Measurements from ENCODE around the gene GPR35. TPM values are rescaled to one million over a fixed set of nuclear protein-coding genes. Genes with fewer than 3 reads are reported as not detected.

Gene GPR35
- total RNA-seq, 1 experiment from 2014 or later: 0.22 TPM

DNA sequence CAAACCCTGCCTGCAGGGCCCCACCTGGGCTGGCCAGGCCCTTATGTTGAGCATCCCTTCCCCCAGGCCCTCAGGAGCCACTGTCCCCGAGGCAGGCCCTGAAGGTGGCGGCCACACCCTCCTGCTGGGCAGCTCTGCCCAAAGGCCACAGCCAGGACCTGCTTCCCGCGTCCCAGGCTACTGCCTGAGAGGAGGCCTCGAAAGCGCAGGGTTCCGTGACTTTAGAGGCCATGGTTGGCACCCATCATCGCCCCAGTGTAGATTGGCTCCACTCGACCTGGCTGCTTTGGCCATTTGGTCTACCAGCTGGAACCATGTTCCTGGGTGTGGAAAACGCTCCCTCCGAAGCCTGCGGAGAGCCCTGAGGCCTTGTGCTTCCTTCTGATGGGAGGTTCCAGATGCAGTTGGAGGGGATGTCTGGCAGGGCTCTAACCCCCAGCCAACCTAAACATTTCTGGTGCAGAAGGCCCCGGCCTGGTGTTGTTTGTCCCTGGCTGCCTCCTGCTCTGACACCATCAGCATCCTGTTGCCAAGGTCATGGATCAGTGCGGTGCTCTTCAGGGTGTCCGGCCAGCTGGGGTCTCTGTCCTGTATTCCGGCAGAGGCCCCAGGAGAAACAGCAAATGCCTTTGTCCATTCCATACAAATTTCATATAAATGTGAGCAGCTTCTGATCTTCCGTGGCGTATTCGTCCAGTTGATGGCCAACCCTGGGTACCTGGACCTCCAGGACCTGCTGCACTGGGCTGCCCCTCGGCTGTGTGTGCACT is 24.0 kb upstream of the GPR35 start (continued):
- TF ChIP-seq, protein P1, sequence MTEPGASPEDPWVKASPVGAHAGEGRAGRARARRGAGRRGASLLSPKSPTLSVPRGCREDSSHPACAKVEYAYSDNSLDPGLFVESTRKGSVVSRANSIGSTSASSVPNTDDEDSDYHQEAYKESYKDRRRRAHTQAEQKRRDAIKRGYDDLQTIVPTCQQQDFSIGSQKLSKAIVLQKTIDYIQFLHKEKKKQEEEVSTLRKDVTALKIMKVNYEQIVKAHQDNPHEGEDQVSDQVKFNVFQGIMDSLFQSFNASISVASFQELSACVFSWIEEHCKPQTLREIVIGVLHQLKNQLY (CRISPR knock-in tag; IDR thresholded peaks at IDR 0.05): no peak
- TF ChIP-seq CTCF (IDR thresholded peaks at IDR 0.05): no peak
- no peak for TF ChIP-seq TEAD4 (CRISPR knock-in tag; IDR thresholded peaks at IDR 0.05)

DNA sequence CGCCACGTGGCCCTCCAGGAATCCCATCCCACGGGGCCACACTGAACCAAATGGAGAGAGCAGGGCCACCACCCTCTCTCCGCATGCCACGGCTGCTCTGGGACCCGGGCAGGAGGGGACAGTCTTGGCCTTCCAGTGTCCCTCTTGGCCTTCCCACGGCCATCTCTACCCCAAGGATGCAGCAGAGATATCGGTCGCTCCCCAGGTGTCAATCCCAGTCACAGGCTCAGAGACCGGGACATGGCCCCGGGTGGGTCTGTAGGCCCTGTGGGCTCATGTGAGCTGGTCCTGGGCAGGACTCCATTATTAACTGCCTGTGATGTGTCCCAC is 23.5 kb upstream of the GPR35 start:
- ChIA-PET POLR2A (no interaction called here), CTCF (interaction anchor here (1.9 kb wide), 1 partner anchor 22 kb away, joined by 4 read pairs; no protein-coding TSS in a partner anchor)
- ATAC-seq: no peak
- H3K4me1 Mint-ChIP-seq: no peaks in the 10 kb centered on the region
- no peak overlapping the region for H3K4me3 Mint-ChIP-seq
- no peak overlapping the region for H3K27ac Mint-ChIP-seq
- no peaks in the 10 kb centered on the region for H3K9me3 Mint-ChIP-seq
- H3K36me3 Mint-ChIP-seq: no peaks in the 10 kb centered on the region
- DNase-seq (ENCODE audit: low spot score): no peak
- TF ChIP-seq JUN (CRISPR knock-in tag; IDR thresholded peaks at IDR 0.05): no peak
- no peaks in the 10 kb centered on the region; the same call in 1 of the 2 replicates for H3K27me3 Mint-ChIP-seq (ENCODE audit: low read depth)

- no peak for DNase-seq (ENCODE audit: low spot score)
- CTCF ChIA-PET: interaction anchor here (1.3 to 1.9 kb wide), 2 partner anchors 23 to 38 kb away, joined by 3 to 4 read pairs; no protein-coding TSS in a partner anchor
- no peaks in the 10 kb centered on the region for H3K9me3 Mint-ChIP-seq
- no peak overlapping the region for H3K4me3 Mint-ChIP-seq
- H3K36me3 Mint-ChIP-seq: no peaks in the 10 kb centered on the region
- no peak for ATAC-seq
- no peaks in the 10 kb centered on the region for H3K4me1 Mint-ChIP-seq
- H3K27ac Mint-ChIP-seq: no peak overlapping the region
- no peaks in the 10 kb centered on the region; the same call in 1 of the 2 replicates for H3K27me3 Mint-ChIP-seq (ENCODE audit: low read depth)
- POLR2A ChIA-PET: no interaction called here
- TF ChIP-seq, protein P2, sequence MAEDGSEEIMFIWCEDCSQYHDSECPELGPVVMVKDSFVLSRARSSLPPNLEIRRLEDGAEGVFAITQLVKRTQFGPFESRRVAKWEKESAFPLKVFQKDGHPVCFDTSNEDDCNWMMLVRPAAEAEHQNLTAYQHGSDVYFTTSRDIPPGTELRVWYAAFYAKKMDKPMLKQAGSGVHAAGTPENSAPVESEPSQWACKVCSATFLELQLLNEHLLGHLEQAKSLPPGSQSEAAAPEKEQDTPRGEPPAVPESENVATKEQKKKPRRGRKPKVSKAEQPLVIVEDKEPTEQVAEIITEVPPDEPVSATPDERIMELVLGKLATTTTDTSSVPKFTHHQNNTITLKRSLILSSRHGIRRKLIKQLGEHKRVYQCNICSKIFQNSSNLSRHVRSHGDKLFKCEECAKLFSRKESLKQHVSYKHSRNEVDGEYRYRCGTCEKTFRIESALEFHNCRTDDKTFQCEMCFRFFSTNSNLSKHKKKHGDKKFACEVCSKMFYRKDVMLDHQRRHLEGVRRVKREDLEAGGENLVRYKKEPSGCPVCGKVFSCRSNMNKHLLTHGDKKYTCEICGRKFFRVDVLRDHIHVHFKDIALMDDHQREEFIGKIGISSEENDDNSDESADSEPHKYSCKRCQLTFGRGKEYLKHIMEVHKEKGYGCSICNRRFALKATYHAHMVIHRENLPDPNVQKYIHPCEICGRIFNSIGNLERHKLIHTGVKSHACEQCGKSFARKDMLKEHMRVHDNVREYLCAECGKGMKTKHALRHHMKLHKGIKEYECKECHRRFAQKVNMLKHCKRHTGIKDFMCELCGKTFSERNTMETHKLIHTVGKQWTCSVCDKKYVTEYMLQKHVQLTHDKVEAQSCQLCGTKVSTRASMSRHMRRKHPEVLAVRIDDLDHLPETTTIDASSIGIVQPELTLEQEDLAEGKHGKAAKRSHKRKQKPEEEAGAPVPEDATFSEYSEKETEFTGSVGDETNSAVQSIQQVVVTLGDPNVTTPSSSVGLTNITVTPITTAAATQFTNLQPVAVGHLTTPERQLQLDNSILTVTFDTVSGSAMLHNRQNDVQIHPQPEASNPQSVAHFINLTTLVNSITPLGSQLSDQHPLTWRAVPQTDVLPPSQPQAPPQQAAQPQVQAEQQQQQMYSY (CRISPR knock-in tag; IDR thresholded peaks at IDR 0.05): no peak
- TF ChIP-seq SMAD4 (CRISPR knock-in tag; IDR thresholded peaks at IDR 0.05): no peak
- TF ChIP-seq ZNF121 (CRISPR knock-in tag; IDR thresholded peaks at IDR 0.05): no peak
- no peak for TF ChIP-seq FOXP1 (CRISPR knock-in tag; IDR thresholded peaks at IDR 0.05; ENCODE audit: borderline replicate concordance)
- TF ChIP-seq RORB (CRISPR knock-in tag; IDR thresholded peaks at IDR 0.05): no peak
- TF ChIP-seq GABPB1 (CRISPR knock-in tag; IDR thresholded peaks at IDR 0.05): no peak
- TF ChIP-seq ZNF232 (CRISPR knock-in tag; IDR thresholded peaks at IDR 0.05): no peak
- no peak for TF ChIP-seq ATF3 (CRISPR knock-in tag; conservative IDR thresholded peaks at IDR 0.05)
- TF ChIP-seq, protein P3, sequence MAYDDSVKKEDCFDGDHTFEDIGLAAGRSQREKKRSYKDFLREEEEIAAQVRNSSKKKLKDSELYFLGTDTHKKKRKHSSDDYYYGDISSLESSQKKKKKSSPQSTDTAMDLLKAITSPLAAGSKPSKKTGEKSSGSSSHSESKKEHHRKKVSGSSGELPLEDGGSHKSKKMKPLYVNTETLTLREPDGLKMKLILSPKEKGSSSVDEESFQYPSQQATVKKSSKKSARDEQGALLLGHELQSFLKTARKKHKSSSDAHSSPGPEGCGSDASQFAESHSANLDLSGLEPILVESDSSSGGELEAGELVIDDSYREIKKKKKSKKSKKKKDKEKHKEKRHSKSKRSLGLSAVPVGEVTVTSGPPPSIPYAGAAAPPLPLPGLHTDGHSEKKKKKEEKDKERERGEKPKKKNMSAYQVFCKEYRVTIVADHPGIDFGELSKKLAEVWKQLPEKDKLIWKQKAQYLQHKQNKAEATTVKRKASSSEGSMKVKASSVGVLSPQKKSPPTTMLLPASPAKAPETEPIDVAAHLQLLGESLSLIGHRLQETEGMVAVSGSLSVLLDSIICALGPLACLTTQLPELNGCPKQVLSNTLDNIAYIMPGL (CRISPR knock-in tag; IDR thresholded peaks at IDR 0.05): no peak
- TF ChIP-seq, protein P4, sequence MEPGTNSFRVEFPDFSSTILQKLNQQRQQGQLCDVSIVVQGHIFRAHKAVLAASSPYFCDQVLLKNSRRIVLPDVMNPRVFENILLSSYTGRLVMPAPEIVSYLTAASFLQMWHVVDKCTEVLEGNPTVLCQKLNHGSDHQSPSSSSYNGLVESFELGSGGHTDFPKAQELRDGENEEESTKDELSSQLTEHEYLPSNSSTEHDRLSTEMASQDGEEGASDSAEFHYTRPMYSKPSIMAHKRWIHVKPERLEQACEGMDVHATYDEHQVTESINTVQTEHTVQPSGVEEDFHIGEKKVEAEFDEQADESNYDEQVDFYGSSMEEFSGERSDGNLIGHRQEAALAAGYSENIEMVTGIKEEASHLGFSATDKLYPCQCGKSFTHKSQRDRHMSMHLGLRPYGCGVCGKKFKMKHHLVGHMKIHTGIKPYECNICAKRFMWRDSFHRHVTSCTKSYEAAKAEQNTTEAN (CRISPR knock-in tag; IDR thresholded peaks at IDR 0.05): no peak
- TF ChIP-seq, protein P5, sequence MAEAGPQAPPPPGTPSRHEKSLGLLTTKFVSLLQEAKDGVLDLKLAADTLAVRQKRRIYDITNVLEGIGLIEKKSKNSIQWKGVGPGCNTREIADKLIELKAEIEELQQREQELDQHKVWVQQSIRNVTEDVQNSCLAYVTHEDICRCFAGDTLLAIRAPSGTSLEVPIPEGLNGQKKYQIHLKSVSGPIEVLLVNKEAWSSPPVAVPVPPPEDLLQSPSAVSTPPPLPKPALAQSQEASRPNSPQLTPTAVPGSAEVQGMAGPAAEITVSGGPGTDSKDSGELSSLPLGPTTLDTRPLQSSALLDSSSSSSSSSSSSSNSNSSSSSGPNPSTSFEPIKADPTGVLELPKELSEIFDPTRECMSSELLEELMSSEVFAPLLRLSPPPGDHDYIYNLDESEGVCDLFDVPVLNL (CRISPR knock-in tag; IDR thresholded peaks at IDR 0.05; ENCODE audit: borderline replicate concordance, low read depth): no peak
- no peak for TF ChIP-seq FOXP4 (CRISPR knock-in tag; IDR thresholded peaks at IDR 0.05)
Observed at GRCh38 chr2:240602266-240603050, 22.8 kb upstream of the GPR35 start.
